GM12874 (cell line): ENCODE results near the gene ADGB.

Experiments used
- CTCF ChIP-seq: IDR thresholded peaks from 2 replicates; pipeline ENCODE4 v1.5.1; 2011; ENCODE audit warnings: low read depth, mild to moderate bottlenecking, control low read depth, low read length, moderate library complexity; ENCODE audit not compliant: insufficient read depth

ADGB gene

GRCh38 chr6:146635165-146635564 is 36.4 kb downstream of the ADGB start:
- TF ChIP-seq CTCF = no peak

DNA sequence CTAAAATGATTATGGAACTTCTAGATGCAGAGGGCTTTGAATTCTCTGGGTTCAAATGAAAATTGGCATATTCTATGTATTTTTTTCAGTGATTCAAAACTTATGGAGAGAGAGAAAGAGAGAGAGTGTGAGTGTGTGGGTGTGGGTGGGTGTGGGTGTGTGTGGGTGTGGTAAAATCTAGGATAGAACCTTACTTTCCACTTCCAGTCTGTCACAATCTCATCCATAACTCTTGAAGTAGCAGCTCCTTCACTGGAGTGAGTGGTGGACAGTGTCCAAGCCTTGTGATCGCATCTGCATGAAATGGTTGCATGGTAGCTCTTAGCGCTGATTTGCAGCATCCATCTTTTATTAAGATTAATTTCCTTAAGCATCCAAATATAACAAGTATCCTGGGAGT is 37.7 kb downstream of the ADGB start:
- TF ChIP-seq CTCF = no peak

- TF ChIP-seq CTCF = no peak
Observed at GRCh38 chr6:146642921-146643320, 44.1 kb downstream of the ADGB start.

GRCh38 chr6:146650799-146651481 is 52.2 kb downstream of the ADGB start:
- no peak for TF ChIP-seq CTCF

- no peak for TF ChIP-seq CTCF
Observed at GRCh38 chr6:146651482-146651863, 52.7 kb downstream of the ADGB start.

DNA sequence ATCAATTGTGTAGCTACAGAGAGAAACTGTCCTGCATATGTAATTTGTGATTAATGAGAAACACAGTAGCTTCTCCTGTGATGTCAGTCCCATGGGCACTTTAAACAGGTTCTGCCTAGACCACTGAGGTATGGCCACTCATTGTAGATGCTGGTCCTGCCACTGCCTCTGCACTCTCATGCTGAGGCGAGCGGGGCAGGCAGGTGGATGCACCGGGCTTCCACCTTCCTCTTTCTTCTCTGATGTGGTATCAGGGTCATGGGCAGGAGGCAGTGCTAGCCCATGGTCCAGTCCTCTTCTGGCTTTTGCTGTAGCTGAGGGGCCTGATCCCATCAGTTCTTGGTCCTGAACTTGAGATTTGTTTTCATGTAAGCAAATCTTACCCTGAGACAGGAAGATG is 58.7 kb downstream of the ADGB start:
- TF ChIP-seq CTCF = no peak

DNA sequence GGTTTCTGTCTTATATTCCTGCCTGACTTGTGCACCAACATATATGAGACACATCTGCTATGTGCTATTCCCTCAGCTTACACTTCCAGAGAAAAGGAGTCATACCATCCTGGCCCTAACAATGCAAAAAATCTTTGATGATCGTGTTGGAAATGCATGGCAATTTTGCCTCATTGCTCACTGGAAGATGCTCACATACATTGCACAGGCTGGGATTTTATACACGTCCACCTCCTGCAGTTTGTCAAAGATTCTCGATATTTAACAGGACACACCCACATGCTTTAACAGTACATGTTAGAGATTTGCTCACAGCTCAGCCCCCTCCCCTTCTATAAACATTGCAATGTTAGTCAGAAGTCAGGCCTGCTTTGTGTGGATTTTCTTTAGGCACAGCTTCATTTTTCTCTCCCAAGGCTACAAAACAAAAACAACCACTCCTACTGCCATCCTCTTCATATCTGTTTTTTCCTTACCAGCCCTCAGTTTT is 66.1 kb downstream of the ADGB start:
- no peak for TF ChIP-seq CTCF
